Left lung (tissue), 10 donors: ENCODE measurements around the gene COG4. TPM values are rescaled to one million over a fixed set of nuclear protein-coding genes. Genes with fewer than 3 reads are reported as not detected.
"Not testable (repeated sequence)": the region's sequence is repeated elsewhere in the genome, so short reads cannot be mapped to it uniquely, and the experiment has no call there.

Source experiments
- ATAC-seq: fragments of 200-7000 bp; cut with Tn5 transposase; one replicate; pipeline ENCODE4 v1.9.1; 2020; ENCODE audit warnings: moderate library complexity
- DNase-seq, 4 donors: peaks; one replicate each; pipeline ENCODE4 v3.0.0-alpha.2; 2013 to 2020
- H3K27ac ChIP-seq, 2 donors: fragments of 200-600 bp; sonication (generic) in 1 of 2; one replicate each; pipeline versions ENCODE4 v1.5.0 to v1.8.0; 2020 to 2021
- H3K27me3 ChIP-seq, 2 donors: fragments of 200-600 bp; sonication (generic) in 1 of 2; one replicate each; pipeline versions ENCODE4 v1.5.0 to v1.8.0; 2020 to 2021
- H3K36me3 ChIP-seq, 2 donors: fragments of 200-600 bp; sonication (generic) in 1 of 2; one replicate each; pipeline versions ENCODE4 v1.5.0 to v1.8.0; 2020 to 2021
- H3K4me1 ChIP-seq, 2 donors: fragments of 200-600 bp; one replicate each; pipeline ENCODE4 v1.8.0; 2021
- H3K4me3 ChIP-seq, 2 donors: fragments of 200-600 bp; sonication (generic) in 1 of 2; one replicate each; pipeline versions ENCODE4 v1.5.0 to v1.8.0; 2020 to 2021; ENCODE audit warnings: mild to moderate bottlenecking in 1 of 2
- H3K9me3 ChIP-seq, 2 donors: fragments of 200-600 bp; sonication (generic) in 1 of 2; one replicate each; pipeline versions ENCODE4 v1.5.0 to v1.8.0; 2020 to 2021
- CTCF ChIP-seq, 2 donors: fragments of 200-600 bp; sonication (generic) in 1 of 2; IDR thresholded peaks; one replicate each; pipeline versions ENCODE4 v1.5.0 to v1.8.0; 2021; ENCODE audit warnings: antibody characterized with exemption in 2 of 2
- intact Hi-C, 2 donors: fragments of 100-400 bp; cut with DNase I; formaldehyde crosslinking; loops; one replicate each; pipeline versions ENCODE4 v1.11.2 to v1.14.2; 2022
- polyA plus RNA-seq, 6 donors: library from polyadenylated mRNA; unstranded; fragments of 120-200 nt; gene quantifications; one replicate each; pipeline ENCODE4 v1.2.1, GENCODE V29; 2013; ENCODE audit not compliant: insufficient read length in 6 of 6
- total RNA-seq, 2 donors: library from RNA; stranded (reverse); fragmentation: NEBNext Ultra II Directional; extraction: Animal tissue kit (Norgen Biotek cat#: 25700); gene quantifications; one replicate each; pipeline ENCODE4 v1.2.1, GENCODE V29; 2021
- donor health status: DM: no; HTN: yes; CAD: no.
- donor health status: DM: no; HTN: no; CAD: no.

COG4 gene
- total and polyA plus RNA-seq, 8 donors: 56.0 to 66.7 (median 59.1) TPM

DNA sequence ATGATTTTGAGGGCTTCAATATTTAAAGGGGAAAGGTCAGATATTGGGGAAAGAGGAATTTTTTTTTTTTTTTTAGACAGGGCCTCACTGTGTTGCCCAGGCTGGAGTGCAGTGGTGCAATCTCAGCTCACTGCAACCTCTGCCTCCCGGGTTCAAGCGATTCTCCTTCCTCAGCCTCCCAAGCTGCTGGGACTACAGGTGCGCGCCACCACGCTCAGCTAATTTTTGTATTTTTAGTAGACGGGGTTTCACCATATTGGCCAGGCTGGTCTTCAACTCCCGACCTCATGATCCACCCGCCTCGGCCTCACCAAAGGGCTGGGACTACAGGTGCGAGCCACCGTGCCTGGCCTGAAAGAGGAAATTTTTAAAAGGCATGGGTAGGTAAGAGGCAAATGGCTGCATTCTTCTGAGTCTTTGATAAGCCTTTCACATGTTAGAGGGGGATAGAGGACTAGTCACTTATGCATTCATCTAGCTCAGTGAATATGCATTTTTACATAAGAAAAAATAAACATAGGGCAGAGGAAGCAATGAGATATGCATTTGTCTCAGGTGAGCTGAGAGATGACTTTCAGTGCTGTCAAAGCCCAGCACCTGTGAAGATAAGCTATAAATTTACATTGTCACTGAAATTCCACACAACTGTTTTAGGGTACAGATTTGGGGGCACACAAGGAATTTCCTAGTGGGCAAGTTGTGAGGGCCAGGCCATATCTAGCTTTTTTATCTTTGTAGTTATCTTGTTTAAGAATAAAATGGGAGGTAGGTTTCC is 70.0 kb downstream of the COG4 start:
- H3K27ac ChIP-seq: peak overlapping the region; percentile 90 to 97
- no peaks in the 10 kb centered on the region for H3K9me3 ChIP-seq
- ATAC-seq (no peak), DNase-seq (no peak)
- H3K4me1 ChIP-seq: peaks cover 5 to 15% of the 10 kb centered on the region in 2 donors
- intact Hi-C loops: no loop called here
- no peaks in the 10 kb centered on the region for H3K36me3 ChIP-seq
- TF ChIP-seq CTCF (IDR thresholded peaks at IDR 0.05): no peak
- peaks cover 0 to 10% of the 10 kb centered on the region in 2 donors for H3K27me3 ChIP-seq
- H3K4me3 ChIP-seq: peak overlapping the region; percentile 94 to 98

GRCh38 chr16:70451004-70451340 is 72.4 kb downstream of the COG4 start:
- H3K27me3 ChIP-seq: peaks cover 0 to 10% of the 10 kb centered on the region in 2 donors
- peak in 1 of 4 donors; percentile 74 for DNase-seq
- H3K36me3 ChIP-seq, H3K27ac ChIP-seq, ATAC-seq, intact Hi-C loops, H3K9me3 ChIP-seq: not testable (repeated sequence)
- H3K4me3 ChIP-seq: peak overlapping the region in 1 of 2 donors; percentile 6
- peaks cover 5 to 12% of the 10 kb centered on the region in 2 donors for H3K4me1 ChIP-seq

- H3K27me3 ChIP-seq: peaks cover 0 to 10% of the 10 kb centered on the region in 2 donors
- H3K4me1 ChIP-seq, ATAC-seq, H3K36me3 ChIP-seq, intact Hi-C loops, H3K9me3 ChIP-seq, H3K27ac ChIP-seq: not testable (repeated sequence)
- peak in 1 of 4 donors; percentile 73 for DNase-seq
- H3K4me3 ChIP-seq: peak overlapping the region in 1 of 2 donors; percentile 6
These were observed 73.0 kb downstream of the COG4 start for GRCh38 chr16:70450142-70451003.

DNA sequence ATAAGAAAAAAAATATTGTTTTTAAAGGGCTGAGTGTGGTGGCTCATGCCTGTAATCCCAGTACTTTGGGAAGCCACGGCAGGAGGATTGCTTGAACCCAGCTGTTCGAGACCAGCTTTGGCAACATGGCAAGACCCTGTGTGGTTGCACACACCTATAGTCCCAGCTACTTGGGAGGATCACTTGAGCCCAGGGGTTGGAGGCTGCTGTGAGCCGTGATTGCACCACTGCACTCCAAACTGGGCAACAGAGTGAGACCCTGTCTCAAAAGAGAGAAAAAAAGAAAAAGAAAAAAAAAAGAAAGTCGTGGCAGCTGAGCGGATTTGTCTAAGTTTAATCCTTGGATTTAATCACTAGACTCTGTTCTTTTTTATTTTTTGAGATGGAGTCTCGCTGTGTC is 75.3 kb downstream of the COG4 start:
- TF ChIP-seq CTCF (IDR thresholded peaks at IDR 0.05): no peak
- Histone ChIP-seq H3K4me1 (no peaks in the 10 kb centered on the region), H3K36me3 (no peaks in the 10 kb centered on the region), H3K27ac (no peak overlapping the region), H3K4me3 (no peak overlapping the region), H3K9me3 (no peaks in the 10 kb centered on the region), H3K27me3 (peaks cover 0 to 10% of the 10 kb centered on the region in 2 donors)
- ATAC-seq (no peak), DNase-seq (no peak)
- intact Hi-C loops: no loop called here

DNA sequence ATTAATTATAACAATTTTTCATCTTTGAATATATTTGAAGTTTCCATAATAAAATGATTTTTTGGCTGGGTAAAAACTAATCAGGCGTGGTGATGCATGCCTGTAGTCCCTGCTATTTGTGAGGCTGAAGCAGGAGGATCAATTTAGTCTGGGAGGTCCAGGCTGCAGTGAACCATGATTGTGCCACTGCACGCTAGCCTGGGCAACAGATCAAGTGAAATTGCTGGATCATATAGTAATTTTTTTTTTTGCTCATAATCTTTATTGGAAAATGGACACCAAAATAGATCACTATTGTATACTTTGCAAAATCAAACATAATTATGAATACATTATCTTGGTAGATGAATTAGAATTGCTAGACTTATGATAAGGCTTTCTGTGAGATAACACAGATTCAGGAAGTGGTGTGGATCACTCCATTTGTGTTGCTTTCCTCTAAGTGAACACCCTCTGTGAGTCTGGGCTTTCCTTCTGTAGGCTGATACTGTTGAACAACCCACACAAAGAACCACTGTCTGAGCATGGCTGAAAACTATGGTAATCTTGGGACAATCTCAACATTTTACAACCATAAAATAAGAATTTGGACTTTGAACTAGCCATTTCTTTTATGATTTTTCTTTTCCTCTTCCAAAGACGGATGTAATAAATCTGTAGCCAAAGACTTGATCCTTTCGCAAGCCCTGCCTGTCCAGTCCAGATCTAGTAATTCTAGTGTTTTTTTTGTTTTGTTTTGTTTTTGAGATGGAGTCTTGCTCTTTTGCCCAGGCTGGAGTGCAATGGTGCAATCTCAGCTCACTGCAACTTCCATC is 78.9 kb downstream of the COG4 start:
- ATAC-seq: no peak
- Histone ChIP-seq H3K36me3 (no peaks in the 10 kb centered on the region), H3K4me1 (peaks cover 5 to 7% of the 10 kb centered on the region in 2 donors), H3K27me3 (no peaks in the 10 kb centered on the region), H3K9me3 (no peaks in the 10 kb centered on the region), H3K27ac (no peak overlapping the region), H3K4me3 (no peak overlapping the region)
- intact Hi-C loops: no loop called here
- no peak for DNase-seq
- no peak for TF ChIP-seq CTCF (IDR thresholded peaks at IDR 0.05)
